ENCODE data around the gene SERPINB11. TPM values are rescaled to one million over a fixed set of nuclear protein-coding genes. Genes with fewer than 3 reads are reported as not detected.
"Not testable (repeated sequence)": the region's sequence is repeated elsewhere in the genome, so short reads cannot be mapped to it uniquely, and the experiment has no call there.

Gene SERPINB11
- total RNA-seq, 2 donors from 2014 or later: not detected

- ATAC-seq (replicated peaks): no peak
Measured at GRCh38 chr18:63757541-63757940, 54.8 kb downstream of the SERPINB11 start.

GRCh38 chr18:63758615-63759240 lies 56.0 kb downstream of the SERPINB11 start:
- Mint-ChIP-seq H3K9me3 (peaks cover 7% of the 10 kb centered on the region), H3K4me3 (no peak overlapping the region), H3K27ac (no peak overlapping the region), H3K36me3 (ENCODE audit: low read depth) (no peaks in the 10 kb centered on the region), H3K4me1 (no peaks in the 10 kb centered on the region), H3K27me3 (no peaks in the 10 kb centered on the region)
- ATAC-seq (replicated peaks): no peak

More at GRCh38 chr18:63757541-63757940, 54.8 kb downstream of the SERPINB11 start:
- H3K4me1 Mint-ChIP-seq: no peaks in the 10 kb centered on the region
- H3K9me3 Mint-ChIP-seq: peaks cover 7% of the 10 kb centered on the region
- no peak overlapping the region for H3K4me3 Mint-ChIP-seq
- H3K36me3 Mint-ChIP-seq (ENCODE audit: low read depth): no peaks in the 10 kb centered on the region
- H3K27ac Mint-ChIP-seq: no peak overlapping the region
- H3K27me3 Mint-ChIP-seq: no peaks in the 10 kb centered on the region

GRCh38 chr18:63759786-63760185 lies 57.0 kb downstream of the SERPINB11 start:
- H3K4me1 Mint-ChIP-seq; H3K4me3 Mint-ChIP-seq; H3K9me3 Mint-ChIP-seq; H3K36me3 Mint-ChIP-seq (ENCODE audit: low read depth); H3K27ac Mint-ChIP-seq; ATAC-seq (replicated peaks); H3K27me3 Mint-ChIP-seq: not testable (repeated sequence)

- Mint-ChIP-seq H3K36me3 (ENCODE audit: low read depth) (no peaks in the 10 kb centered on the region), H3K4me3 (no peak overlapping the region), H3K27ac (no peak overlapping the region), H3K9me3 (peaks cover 7% of the 10 kb centered on the region), H3K4me1 (no peaks in the 10 kb centered on the region), H3K27me3 (no peaks in the 10 kb centered on the region)
- ATAC-seq (replicated peaks): no peak
Measured at GRCh38 chr18:63762518-63762917, 59.8 kb downstream of the SERPINB11 start.

GRCh38 chr18:63763831-63764600 lies 61.3 kb downstream of the SERPINB11 start:
- H3K36me3 Mint-ChIP-seq (ENCODE audit: low read depth): no peaks in the 10 kb centered on the region
- no peaks in the 10 kb centered on the region for H3K27me3 Mint-ChIP-seq
- H3K4me3 Mint-ChIP-seq: no peak overlapping the region
- H3K4me1 Mint-ChIP-seq: no peaks in the 10 kb centered on the region
- H3K27ac Mint-ChIP-seq: no peak overlapping the region
- no peak for ATAC-seq (replicated peaks)
- H3K9me3 Mint-ChIP-seq: peaks cover 7% of the 10 kb centered on the region

- no peaks in the 10 kb centered on the region for H3K27me3 Mint-ChIP-seq
Measured at GRCh38 chr18:63765837-63766236, 63.1 kb downstream of the SERPINB11 start.

More at GRCh38 chr18:63765837-63766236, 63.1 kb downstream of the SERPINB11 start:
- Mint-ChIP-seq H3K27ac (no peak overlapping the region), H3K4me1 (no peaks in the 10 kb centered on the region), H3K9me3 (no peaks in the 10 kb centered on the region), H3K36me3 (ENCODE audit: low read depth) (no peaks in the 10 kb centered on the region), H3K4me3 (no peak overlapping the region)
- ATAC-seq (replicated peaks): no peak

Other genes with a start within 250 kb of the SERPINB11 start
- not detected for gene SERPINB5, start 226.0 kb upstream of the SERPINB11 start, total RNA-seq
- not detected for gene SERPINB12, start 160.6 kb upstream of the SERPINB11 start, total RNA-seq
- gene SERPINB13, start 115.6 kb upstream of the SERPINB11 start, total RNA-seq: not detected
- gene SERPINB4, start 58.7 kb upstream of the SERPINB11 start, total RNA-seq: not detected
- not detected for gene SERPINB3, start 41.1 kb upstream of the SERPINB11 start, total RNA-seq
- gene SERPINB7, start 72.5 kb downstream of the SERPINB11 start, total RNA-seq: not detected
- gene SERPINB2, start 184.7 kb downstream of the SERPINB11 start, total RNA-seq: not detected
- not detected for gene SERPINB10, start 205.0 kb downstream of the SERPINB11 start, total RNA-seq
- gene HMSD, start 246.3 kb downstream of the SERPINB11 start, total RNA-seq: 10 to 100 TPM in 1 of 2 donors, 1 to 10 TPM in 1; 3.3 to 24.2 TPM

Data from activated T-helper 17 cell treated with anti-CD3 and anti-CD28 coated beads, Interleukin-2, amount 50 U/mL, for 72 hours (primary cell).